Activated naive CD4-positive, alpha-beta T cell treated with anti-CD3 and anti-CD28 coated beads, Interleukin-2, amount 10 ng/mL, durations not matched to agents 7 days and 5 days (primary cell): ENCODE measurements around the gene UBE2J2.
A peak's percentile ranks its signal among the peaks of the same experiment; 100 is the strongest.
"Not testable (repeated sequence)": the region's sequence is repeated elsewhere in the genome, so short reads cannot be mapped to it uniquely, and the experiment has no call there.

Experiments used
- CTCF ChIA-PET: fragments of 350-600 bp; sonication (Branson Sonifier 250); formaldehyde crosslinking; loops from one replicate; lab custom pipeline; 2021; ENCODE audit warnings: antibody characterized with exemption; lab: Charles Lee
- DNase-seq: peaks from one replicate; pipeline ENCODE4 v3.0.0-alpha.2; 2020
- H3K27ac Mint-ChIP-seq: one replicate; pipeline ENCODE4 v1.8.0; 2021; ENCODE audit warnings: mild to moderate bottlenecking, moderate library complexity, mixed read lengths
- H3K27me3 Mint-ChIP-seq: one replicate; pipeline ENCODE4 v1.8.0; 2021; ENCODE audit warnings: mild to moderate bottlenecking, mixed read lengths
- H3K36me3 Mint-ChIP-seq: one replicate; pipeline ENCODE4 v1.8.0; 2021; ENCODE audit warnings: mixed read lengths
- H3K4me1 Mint-ChIP-seq: one replicate; pipeline ENCODE4 v1.8.0; 2021; ENCODE audit warnings: mixed read lengths
- H3K4me3 Mint-ChIP-seq: one replicate; pipeline ENCODE4 v1.8.0; 2021; ENCODE audit warnings: mild to moderate bottlenecking, moderate library complexity, mixed read lengths
- H3K9me3 Mint-ChIP-seq: one replicate; pipeline ENCODE4 v1.8.0; 2021; ENCODE audit warnings: mixed read lengths

Gene UBE2J2

GRCh38 chr1:1255078-1255477 is 18.6 kb downstream of the UBE2J2 start:
- no peak for DNase-seq
- no peaks in the 10 kb centered on the region for H3K9me3 Mint-ChIP-seq
- CTCF ChIA-PET = no interaction called here
- no peaks in the 10 kb centered on the region for H3K27me3 Mint-ChIP-seq
- H3K36me3 Mint-ChIP-seq = peaks cover 45% of the 10 kb centered on the region
- H3K4me1 Mint-ChIP-seq = peaks cover 18% of the 10 kb centered on the region
- H3K4me3 Mint-ChIP-seq = no peak overlapping the region
- H3K27ac Mint-ChIP-seq = no peak overlapping the region

- peaks cover 40% of the 10 kb centered on the region for H3K36me3 Mint-ChIP-seq
- no peak overlapping the region for H3K27ac Mint-ChIP-seq
- H3K9me3 Mint-ChIP-seq = no peaks in the 10 kb centered on the region
- peaks cover 21% of the 10 kb centered on the region for H3K4me1 Mint-ChIP-seq
- H3K4me3 Mint-ChIP-seq = no peak overlapping the region
- no peaks in the 10 kb centered on the region for H3K27me3 Mint-ChIP-seq
- CTCF ChIA-PET = no interaction called here
- no peak for DNase-seq
Observed at GRCh38 chr1:1254667-1254998, 19.0 kb downstream of the UBE2J2 start.

DNA sequence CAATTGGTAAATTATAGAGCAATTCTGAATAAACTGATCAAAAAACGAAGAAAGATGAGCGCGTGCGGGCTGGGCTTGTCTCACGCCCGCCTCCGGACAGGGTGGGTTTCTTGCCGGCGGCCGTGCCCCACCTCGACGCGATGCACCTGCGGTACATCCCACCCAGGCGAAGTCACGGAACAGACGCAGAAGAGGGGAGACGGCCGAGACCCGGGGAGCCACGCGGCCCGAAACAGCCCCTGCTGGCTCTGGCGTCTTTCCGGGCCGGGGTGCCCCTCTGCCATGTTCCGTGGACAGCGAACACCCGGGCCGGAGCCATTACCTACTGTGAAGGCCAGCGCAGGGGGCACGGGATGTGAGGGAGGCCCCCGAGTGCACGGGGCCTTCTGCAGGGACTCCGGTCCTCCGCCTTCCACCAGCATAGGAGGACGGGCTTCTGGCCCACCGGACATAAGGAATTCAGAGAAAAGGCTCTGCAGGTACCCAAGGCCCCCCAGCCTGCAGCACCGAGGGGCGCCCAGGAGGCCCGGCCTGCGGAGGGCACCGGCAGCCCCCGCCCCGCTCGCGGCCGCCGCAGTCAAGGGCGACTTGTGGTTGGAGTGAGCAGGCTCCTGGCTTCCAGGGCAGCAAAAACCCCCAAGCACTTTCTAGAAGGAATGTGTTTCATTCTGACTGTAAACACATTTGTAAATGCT is 19.5 kb downstream of the UBE2J2 start:
- no peak overlapping the region for H3K4me3 Mint-ChIP-seq
- H3K9me3 Mint-ChIP-seq = no peaks in the 10 kb centered on the region
- no peaks in the 10 kb centered on the region for H3K27me3 Mint-ChIP-seq
- no peak for DNase-seq
- peaks cover 22% of the 10 kb centered on the region for H3K4me1 Mint-ChIP-seq
- CTCF ChIA-PET = no interaction called here
- no peak overlapping the region for H3K27ac Mint-ChIP-seq
- peaks cover 36% of the 10 kb centered on the region for H3K36me3 Mint-ChIP-seq

GRCh38 chr1:1253314-1253713 is 20.3 kb downstream of the UBE2J2 start:
- Mint-ChIP-seq H3K36me3 (peaks cover 33% of the 10 kb centered on the region), H3K9me3 (no peaks in the 10 kb centered on the region), H3K4me1 (peaks cover 22% of the 10 kb centered on the region), H3K27ac (no peak overlapping the region), H3K27me3 (peaks cover under 1% of the 10 kb centered on the region), H3K4me3 (no peak overlapping the region)
- no peak for DNase-seq
- CTCF ChIA-PET = no interaction called here

DNA sequence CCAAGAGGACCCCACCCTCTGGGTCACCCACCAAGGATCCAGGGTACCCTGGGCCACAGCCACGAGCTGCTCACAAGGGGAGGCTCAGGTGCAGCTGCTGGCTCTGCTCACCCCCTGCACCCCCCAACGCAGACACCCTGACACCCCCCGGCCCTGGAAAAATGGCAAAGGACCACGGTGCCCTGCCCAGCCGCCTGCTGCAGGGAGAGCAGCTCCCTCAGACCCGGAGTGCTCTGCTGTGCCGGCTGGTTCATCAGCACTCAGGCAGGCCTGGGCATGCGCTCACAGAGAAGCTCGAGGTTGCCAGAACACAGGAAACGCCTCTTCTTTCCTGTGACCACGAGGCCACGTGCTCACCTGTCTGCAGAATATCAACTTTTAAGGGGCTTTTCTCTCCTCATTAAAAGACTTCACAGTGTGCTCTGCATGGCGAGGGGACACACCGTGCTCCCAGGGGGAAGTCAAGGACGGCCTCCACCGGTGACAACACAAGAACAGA is 22.8 kb downstream of the UBE2J2 start:
- Mint-ChIP-seq H3K27ac (peak overlapping the region; percentile 88), H3K4me3 (peak overlapping the region; percentile 18), H3K27me3 (peaks cover 23% of the 10 kb centered on the region), H3K9me3 (no peaks in the 10 kb centered on the region), H3K36me3 (peaks cover 24% of the 10 kb centered on the region), H3K4me1 (peaks cover 19% of the 10 kb centered on the region)
- DNase-seq = peak; percentile 84
- CTCF ChIA-PET = interaction anchor here (1.0 to 2.4 kb wide), 4 partner anchors 16 to 129 kb away, joined by 3 to 26 read pairs (median 4); no protein-coding TSS in a partner anchor

DNA sequence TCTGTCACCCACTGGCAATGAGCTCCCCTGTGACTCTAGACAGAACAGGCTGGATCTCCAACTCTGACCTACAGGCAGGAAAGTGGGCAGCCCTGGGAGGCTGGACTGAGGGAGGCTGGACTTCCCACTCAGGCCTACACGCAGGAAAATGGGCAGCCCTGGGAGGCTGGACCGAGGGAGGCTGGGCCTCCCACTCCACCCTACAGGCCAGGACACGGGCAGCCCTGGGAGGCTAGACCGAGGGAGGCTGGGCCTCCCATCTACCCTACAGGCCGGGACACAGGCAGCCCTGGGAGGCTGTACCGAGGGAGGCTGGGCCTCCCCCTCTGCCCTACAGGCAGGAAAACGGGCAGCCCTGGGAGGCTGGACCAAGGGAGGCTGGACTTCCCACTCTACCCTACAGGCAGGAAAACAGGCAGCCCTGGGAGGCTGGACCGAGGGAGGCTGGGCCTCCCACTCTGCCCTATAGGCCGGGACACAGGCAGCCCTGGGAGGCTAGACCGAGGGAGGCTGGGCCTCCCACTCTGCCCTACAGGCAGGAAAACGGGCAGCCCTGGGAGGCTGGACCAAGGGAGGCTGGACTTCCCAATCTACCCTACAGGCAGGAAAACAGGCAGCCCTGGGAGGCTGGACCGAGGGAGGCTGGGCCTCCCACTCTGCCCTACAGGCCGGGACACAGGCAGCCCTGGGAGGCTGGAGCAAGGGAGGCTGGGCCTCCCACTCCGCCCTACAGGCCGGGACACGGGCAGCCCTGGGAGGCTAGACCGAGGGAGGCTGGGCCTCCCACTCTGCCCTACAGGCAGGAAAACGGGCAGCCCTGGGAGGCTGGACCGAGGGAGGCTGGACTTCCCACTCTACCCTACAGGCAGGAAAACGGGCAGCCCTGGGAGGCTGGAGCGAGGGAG is 25.4 kb downstream of the UBE2J2 start:
- CTCF ChIA-PET, H3K9me3 Mint-ChIP-seq, H3K27ac Mint-ChIP-seq, H3K4me3 Mint-ChIP-seq, DNase-seq: not testable (repeated sequence)
- Mint-ChIP-seq H3K27me3 (peaks cover 37% of the 10 kb centered on the region), H3K4me1 (peaks cover 19% of the 10 kb centered on the region), H3K36me3 (peaks cover 11% of the 10 kb centered on the region)

DNA sequence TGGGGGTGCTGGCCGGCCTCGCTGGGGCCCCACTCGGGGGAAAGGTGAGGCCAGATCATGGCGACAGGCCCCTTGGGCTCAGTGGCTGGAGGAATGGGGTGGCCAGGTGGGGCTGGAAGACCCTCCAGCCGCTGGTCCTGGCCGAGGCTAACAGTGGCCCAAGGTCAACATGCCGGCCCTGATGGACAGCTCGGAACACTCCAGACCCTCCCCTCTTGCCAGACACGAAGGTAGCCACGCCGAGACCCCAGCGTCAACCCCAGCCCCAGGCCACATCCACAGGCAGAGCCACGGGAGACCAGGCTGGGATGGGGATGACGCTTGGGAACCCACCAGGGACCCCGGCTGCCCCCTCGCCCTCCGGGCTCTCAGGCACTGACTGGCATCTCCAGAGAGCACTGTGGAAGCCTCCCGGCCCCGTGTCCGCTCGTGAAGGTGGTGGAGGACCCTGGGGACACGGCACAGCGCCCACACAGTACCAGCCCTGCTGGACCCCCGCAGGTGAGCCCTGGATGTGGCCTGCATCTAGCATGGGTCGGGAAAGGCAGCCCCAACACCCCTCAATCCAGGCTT is 26.2 kb downstream of the UBE2J2 start:
- CTCF ChIA-PET = no interaction called here
- Mint-ChIP-seq H3K27ac (no peak overlapping the region), H3K9me3 (no peaks in the 10 kb centered on the region), H3K4me1 (peaks cover 19% of the 10 kb centered on the region), H3K4me3 (no peak overlapping the region), H3K36me3 (peaks cover 4% of the 10 kb centered on the region), H3K27me3 (peaks cover 37% of the 10 kb centered on the region)
- DNase-seq = no peak

- Mint-ChIP-seq H3K36me3 (peaks cover 2% of the 10 kb centered on the region), H3K27ac (no peak within 1 kb of the TSS), H3K4me3 (no peak within 1 kb of the TSS), H3K9me3 (no peaks in the 10 kb centered on the region), H3K4me1 (peaks cover 16% of the 10 kb centered on the region), H3K27me3 (peaks cover 37% of the 10 kb centered on the region)
- DNase-seq = no peak
- CTCF ChIA-PET = no interaction called here
Observed at GRCh38 chr1:1246577-1247340, 26.9 kb downstream of the UBE2J2 start, which contains the start of gene C1QTNF12. Gene C1QTNF12 (minus strand): TSS chr1:1246722. CDS start chr1:1246690, 32 bp downstream.

GRCh38 chr1:1245817-1246576 is 27.7 kb downstream of the UBE2J2 start:
- H3K36me3 Mint-ChIP-seq = peaks cover under 1% of the 10 kb centered on the region

DNA sequence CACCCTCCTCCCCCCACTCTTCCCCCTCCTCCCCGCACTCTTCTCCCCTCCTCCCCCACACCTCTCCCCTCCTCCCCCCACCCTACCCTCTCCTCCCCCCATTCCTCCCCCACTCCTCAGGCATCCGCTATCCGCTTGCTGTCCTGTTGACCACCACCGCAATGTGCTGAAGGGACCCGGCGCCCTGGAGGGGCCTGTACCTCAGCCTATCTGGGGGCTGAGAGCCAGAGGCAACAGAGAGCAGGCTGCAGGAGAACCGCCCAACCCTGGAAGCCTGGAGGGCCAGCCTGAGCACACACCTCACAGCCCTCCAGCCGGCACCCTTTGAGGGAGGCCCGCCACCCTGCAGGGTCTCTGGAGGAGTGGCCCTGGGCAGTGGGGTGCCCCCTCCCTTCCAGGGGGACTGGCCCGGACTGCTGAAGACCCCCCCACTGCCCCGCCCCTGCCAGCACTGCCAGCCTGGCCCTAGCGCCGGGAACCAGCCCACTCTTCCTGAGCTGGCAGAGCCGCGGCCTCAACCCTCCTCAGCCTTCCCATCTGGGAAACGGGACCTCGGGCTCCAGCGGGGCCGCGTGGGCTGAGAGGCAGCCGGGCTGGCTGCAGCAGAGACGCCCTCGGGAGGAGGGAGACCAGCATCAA is 28.4 kb downstream of the UBE2J2 start:
- DNase-seq = no peak
- Mint-ChIP-seq H3K36me3 (no peaks in the 10 kb centered on the region), H3K27me3 (peaks cover 37% of the 10 kb centered on the region), H3K9me3 (no peaks in the 10 kb centered on the region), H3K27ac (no peak overlapping the region), H3K4me1 (peaks cover 7% of the 10 kb centered on the region), H3K4me3 (no peak overlapping the region)
- CTCF ChIA-PET = no interaction called here

More at GRCh38 chr1:1245817-1246576, 27.7 kb downstream of the UBE2J2 start:
- Mint-ChIP-seq H3K4me1 (peaks cover 14% of the 10 kb centered on the region), H3K4me3 (no peak overlapping the region), H3K27ac (no peak overlapping the region), H3K27me3 (peaks cover 37% of the 10 kb centered on the region), H3K9me3 (no peaks in the 10 kb centered on the region)
- CTCF ChIA-PET = no interaction called here
- DNase-seq = no peak

DNA sequence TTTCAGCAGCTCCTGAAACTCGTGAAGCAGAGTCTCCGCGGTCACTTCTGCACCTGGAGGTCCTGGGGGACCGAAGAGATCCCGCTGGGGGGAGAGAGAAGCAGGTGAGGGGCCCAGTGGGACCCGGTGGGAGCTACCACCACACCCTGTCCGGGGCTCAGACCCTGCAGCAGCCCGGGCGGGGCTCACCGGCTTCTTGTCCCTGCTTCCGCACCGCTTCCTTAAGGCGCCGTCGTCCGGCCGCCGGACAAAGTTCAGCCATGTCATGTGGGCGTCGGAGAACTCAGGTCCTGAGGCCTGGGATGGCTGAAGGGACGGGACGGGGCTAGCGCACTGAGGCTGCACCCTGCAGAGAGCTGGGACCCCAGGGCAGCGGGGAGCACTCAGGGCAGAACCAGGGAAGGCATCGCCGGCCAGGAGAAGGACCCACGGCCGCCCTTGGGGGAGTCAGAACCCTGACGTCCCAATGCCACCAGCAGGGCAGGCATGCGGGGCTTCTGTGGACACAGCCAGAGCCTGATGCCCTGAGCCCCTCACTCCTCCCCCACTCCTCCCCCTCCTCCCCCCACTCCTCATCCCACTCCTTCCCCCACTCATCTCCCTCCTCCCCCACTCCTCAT is 29.4 kb downstream of the UBE2J2 start:
- no peaks in the 10 kb centered on the region for H3K36me3 Mint-ChIP-seq
- H3K27ac Mint-ChIP-seq = no peak overlapping the region
- no peak for DNase-seq
- CTCF ChIA-PET = no interaction called here
- no peak overlapping the region for H3K4me3 Mint-ChIP-seq
- H3K27me3 Mint-ChIP-seq = peaks cover 37% of the 10 kb centered on the region
- H3K9me3 Mint-ChIP-seq = no peaks in the 10 kb centered on the region
- H3K4me1 Mint-ChIP-seq = no peaks in the 10 kb centered on the region

DNA sequence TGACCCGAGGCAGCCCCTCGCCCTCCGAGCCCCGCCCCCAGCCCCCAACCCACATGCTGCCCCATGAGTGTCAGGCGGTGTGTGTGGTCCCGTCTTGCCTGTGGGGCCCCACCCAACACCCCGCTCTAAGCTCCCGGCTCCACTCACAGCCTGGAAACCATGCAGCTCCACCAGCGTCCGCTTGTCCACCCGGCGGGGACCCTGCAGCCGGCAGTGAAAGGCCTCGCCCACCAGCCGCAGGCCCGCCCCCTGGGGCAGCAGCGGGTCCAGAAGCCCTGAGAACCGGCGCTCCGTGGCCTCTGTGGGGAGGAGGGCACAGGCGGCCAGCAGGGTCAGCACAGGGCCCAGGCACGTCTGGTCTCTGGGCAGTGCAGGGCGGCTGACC is 29.9 kb downstream of the UBE2J2 start:
- DNase-seq = no peak
- Mint-ChIP-seq H3K9me3 (no peaks in the 10 kb centered on the region), H3K4me3 (no peak overlapping the region)

DNA sequence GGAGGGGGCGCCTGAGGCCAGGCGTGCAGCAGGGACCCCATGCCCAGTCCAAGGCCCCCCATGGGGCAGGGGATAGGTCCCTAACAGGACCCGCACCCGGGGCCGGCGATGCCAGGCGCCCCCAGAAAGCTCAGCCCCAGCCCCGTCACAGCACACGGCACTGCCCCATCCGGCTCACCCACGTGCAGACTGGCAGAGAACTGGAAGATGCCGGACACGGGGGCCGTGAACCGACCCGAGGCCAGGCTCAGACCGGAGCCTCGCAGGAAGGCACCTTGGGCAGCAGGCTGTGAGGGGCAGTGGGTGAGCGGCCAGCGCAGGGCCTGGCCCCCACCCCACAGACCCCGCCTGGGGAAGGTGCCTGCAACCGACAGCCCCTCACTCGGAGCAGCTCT is 30.4 kb downstream of the UBE2J2 start:
- no peak overlapping the region for H3K27ac Mint-ChIP-seq
- H3K4me1 Mint-ChIP-seq = no peaks in the 10 kb centered on the region
- H3K27me3 Mint-ChIP-seq = peaks cover 41% of the 10 kb centered on the region
- no peaks in the 10 kb centered on the region for H3K36me3 Mint-ChIP-seq
- H3K4me3 Mint-ChIP-seq = no peak overlapping the region
- DNase-seq = no peak
- CTCF ChIA-PET = no interaction called here
- H3K9me3 Mint-ChIP-seq = no peaks in the 10 kb centered on the region

More for the DNA sequence above, 29.9 kb downstream of the UBE2J2 start:
- Mint-ChIP-seq H3K4me1 (no peaks in the 10 kb centered on the region), H3K27me3 (peaks cover 40% of the 10 kb centered on the region), H3K36me3 (no peaks in the 10 kb centered on the region), H3K27ac (no peak overlapping the region)
- CTCF ChIA-PET = no interaction called here
